ENCODE data around the gene GABRB2.

Gene GABRB2

DNA sequence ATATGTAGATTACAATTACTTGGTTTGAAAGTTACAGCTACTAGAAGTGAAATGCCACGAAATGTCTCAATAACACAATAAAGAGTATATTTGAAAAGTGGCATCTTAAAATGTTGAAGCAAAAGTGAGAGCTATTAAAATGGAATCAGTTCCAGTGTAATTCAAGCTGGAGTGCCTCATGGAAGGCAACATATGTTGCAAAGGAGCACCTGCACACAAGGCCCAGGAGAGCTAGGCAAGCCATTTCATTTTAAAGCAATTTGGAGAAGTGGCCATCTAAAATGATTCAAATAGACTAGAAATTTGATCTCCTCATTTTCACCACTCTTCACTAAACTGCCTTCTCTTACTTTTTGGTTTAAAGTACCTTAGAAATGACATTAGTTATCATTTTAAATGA lies 167.8 kb downstream of the GABRB2 start:
- no peak for TF ChIP-seq ZFX (IDR thresholded peaks at IDR 0.05)
- TF ChIP-seq CTCF (conservative IDR thresholded peaks at IDR 0.05), result no peak
- no peak overlapping the region for H3K27ac ChIP-seq

GRCh38 chr5:161376034-161376433 lies 170.5 kb downstream of the GABRB2 start:
- TF ChIP-seq CTCF (conservative IDR thresholded peaks at IDR 0.05) (no peak), ZFX (IDR thresholded peaks at IDR 0.05) (no peak)
- H3K27ac ChIP-seq, result no peak overlapping the region

- no peak for TF ChIP-seq ZFX (IDR thresholded peaks at IDR 0.05)
- no peak for TF ChIP-seq CTCF (conservative IDR thresholded peaks at IDR 0.05)
These were observed 173.2 kb downstream of the GABRB2 start for GRCh38 chr5:161373345-161373707.

GRCh38 chr5:161372682-161373344 lies 173.7 kb downstream of the GABRB2 start:
- TF ChIP-seq CTCF (conservative IDR thresholded peaks at IDR 0.05) (no peak), ZFX (IDR thresholded peaks at IDR 0.05) (no peak)
- no peak overlapping the region for H3K27ac ChIP-seq

More at GRCh38 chr5:161373345-161373707, 173.2 kb downstream of the GABRB2 start:
- H3K27ac ChIP-seq, result no peak overlapping the region

DNA sequence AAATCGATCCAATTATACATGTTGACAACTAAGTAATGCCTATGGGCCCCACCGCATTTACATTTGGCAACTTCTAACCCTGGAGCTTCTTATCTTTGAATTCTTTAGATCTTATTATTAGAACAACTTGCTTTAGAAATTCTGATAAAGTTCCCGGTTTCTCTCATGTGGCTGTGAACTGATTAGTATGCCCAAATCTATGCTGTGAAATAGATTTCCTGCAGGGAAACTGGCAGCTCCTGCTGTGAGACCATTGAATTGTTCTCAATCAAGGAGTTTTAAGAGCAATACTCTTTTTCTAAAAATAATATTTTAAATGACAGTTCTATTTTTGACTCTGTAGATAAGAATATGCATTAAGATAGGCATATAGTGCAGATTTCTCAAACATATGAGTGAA lies 177.5 kb downstream of the GABRB2 start:
- no peak overlapping the region for H3K27ac ChIP-seq
- TF ChIP-seq ZFX (IDR thresholded peaks at IDR 0.05) (no peak), CTCF (conservative IDR thresholded peaks at IDR 0.05) (no peak)

GRCh38 chr5:161358446-161358845 lies 188.1 kb downstream of the GABRB2 start:
- no peak for TF ChIP-seq CTCF (conservative IDR thresholded peaks at IDR 0.05)
- no peak for TF ChIP-seq ZFX (IDR thresholded peaks at IDR 0.05)
- no peak overlapping the region for H3K27ac ChIP-seq

GRCh38 chr5:161344234-161344633 lies 202.3 kb downstream of the GABRB2 start:
- H3K27ac ChIP-seq, result no peak overlapping the region
- TF ChIP-seq ZFX (IDR thresholded peaks at IDR 0.05) (no peak), CTCF (conservative IDR thresholded peaks at IDR 0.05) (no peak)
